OCI-LY3 (cell line): Measurements from ENCODE around the gene RAF1.
"Not testable (repeated sequence)": the region's sequence is repeated elsewhere in the genome, so short reads cannot be mapped to it uniquely, and the experiment has no call there.

Experiments
- H2AFZ ChIP-seq: fragments of 200-600, 300-600 bp; shearing (Covaris generic); 2 replicates; pipeline ENCODE4 v1.6.0; 2014; ENCODE audit warnings: antibody characterized with exemption, low read depth, low read length
- H3K27ac ChIP-seq: fragments of 200-600, 300-600 bp; sonication (generic); 2 replicates; pipeline ENCODE4 v1.5.1; 2014; ENCODE audit warnings: mild to moderate bottlenecking, low read length, moderate library complexity, mixed read lengths
- H3K27me3 ChIP-seq: fragments of 200-600, 300-600 bp; sonication (generic); 2 replicates; pipeline ENCODE4 v1.6.1; 2014; ENCODE audit warnings: low read depth, low read length, mixed read lengths
- H3K36me3 ChIP-seq: fragments of 200-600, 300-600 bp; sonication (generic); replicated peaks from 2 replicates; pipeline ENCODE3; 2014; ENCODE audit warnings: low read depth, low read length, mixed read lengths
- H3K4me1 ChIP-seq: fragments of 300-600, 200-600 bp; sonication (generic); 2 replicates; pipeline ENCODE4 v1.6.1; 2014; ENCODE audit warnings: low read length, mixed read lengths
- H3K4me2 ChIP-seq: fragments of 200-600, 300-600 bp; sonication (generic); 2 replicates; pipeline ENCODE4 v1.6.1; 2014; ENCODE audit warnings: low read length, mixed read lengths
- H3K4me3 ChIP-seq: fragments of 300-600, 200-600 bp; sonication (generic); 2 replicates; pipeline ENCODE4 v1.5.1; 2014; ENCODE audit warnings: antibody characterized with exemption, mild to moderate bottlenecking, low read length, moderate library complexity
- H3K79me2 ChIP-seq: fragments of 300-600, 200-600 bp; shearing (Covaris generic); 2 replicates; pipeline ENCODE4 v1.6.1; 2014; ENCODE audit warnings: mild to moderate bottlenecking, low read length, mixed read lengths
- H3K9ac ChIP-seq: fragments of 300-600, 200-600 bp; shearing (Covaris generic); 2 replicates; pipeline ENCODE4 v1.6.0; 2014; ENCODE audit warnings: mild to moderate bottlenecking, low read length, moderate library complexity
- H3K9me3 ChIP-seq: fragments of 200-600, 300-600 bp; shearing (Covaris generic); 2 replicates; pipeline ENCODE4 v1.6.1; 2014; ENCODE audit warnings: low read length, mixed read lengths; ENCODE audit not compliant: insufficient read depth
- H4K20me1 ChIP-seq: fragments of 200-600, 300-600 bp; sonication (generic); 2 replicates; pipeline ENCODE4 v1.6.1; 2016; ENCODE audit warnings: low read length, mixed read lengths; ENCODE audit not compliant: insufficient read depth
- EZH2phosphoT487 ChIP-seq: fragments of 200-600 bp; shearing (Covaris generic); IDR thresholded peaks from 2 replicates; pipeline ENCODE4 v1.6.1; 2018; ENCODE audit warnings: antibody characterized with exemption, mixed run types, low read depth
- TF ChIP-seq, protein P1 (sequence below): fragments of 200-600, 300-600 bp; sonication (generic); IDR thresholded peaks from 2 replicates; pipeline ENCODE4 v1.5.1; 2014; ENCODE audit warnings: antibody characterized with exemption, low read length, low read depth

RAF1 gene

DNA sequence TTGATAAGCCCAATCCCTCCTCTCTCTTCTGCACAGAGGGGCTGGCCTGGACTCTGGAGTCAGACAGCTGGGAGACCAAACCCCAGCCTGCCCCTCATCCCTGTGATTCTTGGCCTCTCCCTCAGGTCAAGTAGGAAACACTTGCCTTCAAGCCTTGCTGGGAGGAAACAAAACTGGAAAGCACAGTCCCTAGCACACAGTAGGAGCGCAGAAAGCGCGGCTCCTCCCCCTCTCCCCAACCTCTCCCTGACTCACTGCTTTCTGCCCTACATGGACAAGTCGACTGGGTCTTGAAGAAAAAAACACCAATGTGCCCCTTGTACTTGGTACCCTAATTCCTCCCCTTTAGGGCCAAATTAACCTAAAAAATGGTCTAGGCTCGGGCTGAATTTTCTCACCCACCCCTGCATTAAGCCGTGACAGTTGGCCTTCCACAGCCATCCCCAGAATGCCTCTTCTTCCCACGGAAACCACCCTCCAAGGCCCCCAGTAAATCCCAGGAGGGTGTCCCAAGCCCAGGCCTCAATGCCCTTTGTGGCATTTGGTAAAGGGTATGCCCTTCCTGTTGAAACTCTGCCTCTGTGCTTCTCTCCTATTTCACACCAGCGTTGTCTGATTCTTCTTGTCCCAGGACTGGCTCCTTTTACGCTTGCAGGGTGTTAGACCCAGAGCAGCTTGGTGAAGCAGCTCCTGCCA lies 11.3 kb upstream of the RAF1 start:
- Histone ChIP-seq H3K9me3 (no peaks in the 10 kb centered on the region), H3K79me2 (no peaks in the 10 kb centered on the region), H3K4me3 (no peak overlapping the region), H3K27ac (no peak overlapping the region), H2AFZ (0 out of 2 replicates have a peak overlapping the region, but pooled peaks have one; percentile 31), H3K36me3 (no peaks in the 10 kb centered on the region), H3K9ac (no peak overlapping the region), H3K4me2 (no peak overlapping the region), H3K4me1 (peaks cover 6% of the 10 kb centered on the region; the same call in 1 of the 2 replicates), H3K27me3 (no peaks in the 10 kb centered on the region), H4K20me1 (no peaks in the 10 kb centered on the region)
- no peak for TF ChIP-seq EZH2phosphoT487
- TF ChIP-seq, protein P1, sequence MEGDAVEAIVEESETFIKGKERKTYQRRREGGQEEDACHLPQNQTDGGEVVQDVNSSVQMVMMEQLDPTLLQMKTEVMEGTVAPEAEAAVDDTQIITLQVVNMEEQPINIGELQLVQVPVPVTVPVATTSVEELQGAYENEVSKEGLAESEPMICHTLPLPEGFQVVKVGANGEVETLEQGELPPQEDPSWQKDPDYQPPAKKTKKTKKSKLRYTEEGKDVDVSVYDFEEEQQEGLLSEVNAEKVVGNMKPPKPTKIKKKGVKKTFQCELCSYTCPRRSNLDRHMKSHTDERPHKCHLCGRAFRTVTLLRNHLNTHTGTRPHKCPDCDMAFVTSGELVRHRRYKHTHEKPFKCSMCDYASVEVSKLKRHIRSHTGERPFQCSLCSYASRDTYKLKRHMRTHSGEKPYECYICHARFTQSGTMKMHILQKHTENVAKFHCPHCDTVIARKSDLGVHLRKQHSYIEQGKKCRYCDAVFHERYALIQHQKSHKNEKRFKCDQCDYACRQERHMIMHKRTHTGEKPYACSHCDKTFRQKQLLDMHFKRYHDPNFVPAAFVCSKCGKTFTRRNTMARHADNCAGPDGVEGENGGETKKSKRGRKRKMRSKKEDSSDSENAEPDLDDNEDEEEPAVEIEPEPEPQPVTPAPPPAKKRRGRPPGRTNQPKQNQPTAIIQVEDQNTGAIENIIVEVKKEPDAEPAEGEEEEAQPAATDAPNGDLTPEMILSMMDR: no peak

DNA sequence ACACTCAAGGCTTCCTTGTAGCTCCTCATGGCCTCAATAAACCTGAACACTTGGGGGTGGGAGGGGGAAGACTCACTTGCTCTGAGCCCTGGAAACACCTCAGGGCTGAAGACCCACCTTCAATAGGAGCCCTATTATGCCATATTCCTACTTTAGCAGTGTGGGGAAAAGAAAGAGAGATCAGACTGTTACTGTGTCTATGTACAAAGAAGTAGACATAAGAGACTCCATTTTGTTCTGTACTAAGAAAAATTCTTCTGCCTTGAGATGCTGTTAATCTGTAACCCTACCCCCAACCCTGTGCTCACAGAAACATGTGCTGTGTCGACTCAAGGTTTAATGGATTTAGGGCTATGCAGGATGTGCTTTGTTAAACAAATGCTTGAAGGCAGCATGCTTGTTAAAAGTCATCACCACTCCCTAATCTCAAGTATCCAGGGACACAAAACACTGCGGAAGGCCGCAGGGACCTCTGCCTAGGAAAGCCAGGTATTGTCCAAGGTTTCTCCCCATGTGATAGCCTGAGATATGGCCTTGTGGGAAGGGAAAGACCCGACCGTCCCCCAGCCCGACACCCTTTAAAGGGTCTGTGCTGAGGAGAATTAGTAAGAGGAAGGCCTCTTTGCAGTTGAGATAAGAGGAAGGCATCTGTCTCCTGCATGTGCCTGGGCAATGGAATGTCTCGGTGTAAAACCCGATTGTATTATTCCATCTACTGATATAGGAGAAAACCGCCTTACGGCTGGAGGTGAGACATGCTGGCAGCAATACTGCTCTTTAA lies 10.2 kb upstream of the RAF1 start:
- not testable (repeated sequence) for H3K79me2 ChIP-seq, H3K4me1 ChIP-seq, H3K9ac ChIP-seq, H3K4me2 ChIP-seq, H3K4me3 ChIP-seq, H3K9me3 ChIP-seq, H2AFZ ChIP-seq, H3K27me3 ChIP-seq, H3K27ac ChIP-seq, H3K36me3 ChIP-seq, H4K20me1 ChIP-seq

DNA sequence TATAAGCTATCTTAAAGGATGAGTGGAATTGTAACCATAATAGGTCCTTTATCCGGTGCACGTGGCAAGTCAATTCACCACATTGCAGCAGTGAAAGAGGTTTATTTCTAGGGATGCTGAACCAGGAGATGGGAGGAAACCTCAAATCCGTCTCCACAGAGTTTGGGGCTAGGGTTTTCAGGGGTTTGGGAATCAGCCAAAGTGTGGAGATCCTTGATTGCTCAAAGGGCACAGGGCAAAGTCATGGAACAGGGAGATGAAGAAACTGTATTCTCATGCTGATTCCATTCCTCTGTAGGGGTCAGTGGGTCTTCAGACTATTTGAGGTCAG lies 7.2 kb upstream of the RAF1 start:
- Histone ChIP-seq H3K27ac (no peak overlapping the region), H3K36me3 (no peaks in the 10 kb centered on the region), H3K4me2 (no peak overlapping the region), H3K4me1 (no peaks in the 10 kb centered on the region), H3K9ac (no peak overlapping the region), H3K27me3 (no peaks in the 10 kb centered on the region), H3K79me2 (no peaks in the 10 kb centered on the region), H3K4me3 (no peak overlapping the region), H3K9me3 (no peaks in the 10 kb centered on the region), H2AFZ (no peak overlapping the region), H4K20me1 (no peaks in the 10 kb centered on the region)
- TF ChIP-seq EZH2phosphoT487: no peak
- TF ChIP-seq, protein P1: no peak

DNA sequence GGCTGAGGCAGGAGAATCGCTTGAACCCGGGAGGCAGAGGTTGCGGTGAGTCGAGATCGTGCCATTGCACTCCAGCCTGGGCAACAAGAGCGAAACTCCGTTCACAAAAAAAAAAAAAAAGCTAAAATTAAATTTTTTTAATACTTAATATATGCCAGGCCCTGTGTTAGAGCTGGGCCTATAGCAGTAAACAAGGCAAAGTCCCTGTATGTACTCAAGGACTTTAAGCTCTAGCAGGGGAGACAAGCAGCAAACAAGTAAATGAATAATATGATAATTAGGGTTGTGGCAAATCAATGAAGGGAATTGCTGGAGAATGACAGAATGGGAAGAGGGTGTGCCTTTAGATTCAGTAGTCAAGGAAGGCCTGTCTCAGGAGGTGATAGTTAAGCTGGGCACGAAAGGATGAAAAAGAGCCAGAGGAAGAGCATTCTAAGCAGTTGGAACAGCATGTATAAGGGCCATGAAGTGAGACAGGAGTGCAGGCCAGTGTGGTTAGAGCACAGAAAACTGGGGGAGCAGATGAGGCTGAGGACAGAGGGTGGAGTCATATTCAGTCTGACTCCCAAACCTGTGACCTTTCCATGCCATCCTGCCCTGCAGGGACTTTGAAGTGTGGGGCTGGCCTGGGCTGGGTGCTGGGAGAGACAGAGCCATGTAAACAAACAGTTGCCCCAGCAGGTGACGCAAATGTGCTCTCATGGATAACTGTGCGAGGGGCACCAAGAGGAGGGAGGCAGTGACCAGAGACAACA lies 6.6 kb upstream of the RAF1 start:
- no peaks in the 10 kb centered on the region for H3K4me1 ChIP-seq
- H4K20me1 ChIP-seq: no peaks in the 10 kb centered on the region
- H2AFZ ChIP-seq: no peak overlapping the region
- H3K27me3 ChIP-seq: no peaks in the 10 kb centered on the region
- no peaks in the 10 kb centered on the region for H3K36me3 ChIP-seq
- H3K4me2 ChIP-seq: no peak overlapping the region
- no peak for TF ChIP-seq EZH2phosphoT487
- TF ChIP-seq, protein P1: no peak
- H3K79me2 ChIP-seq: no peaks in the 10 kb centered on the region
- no peak overlapping the region for H3K4me3 ChIP-seq
- no peaks in the 10 kb centered on the region for H3K9me3 ChIP-seq
- no peak overlapping the region for H3K9ac ChIP-seq
- H3K27ac ChIP-seq: no peak overlapping the region
